ENCODE measurements around the gene BTBD2.

The BTBD2 gene

GRCh38 chr19:2011169-2011568 is 4.3 kb downstream of the BTBD2 start:
- POLR2A ChIA-PET (ENCODE audit: low non-redundant PET), result no interaction called here
- peak overlapping the region; percentile 36; the same call in 1 of the 2 replicates for H3K27ac ChIP-seq
- DNase-seq (ENCODE audit: low spot score), result no peak
- CTCF ChIA-PET, result interaction anchor here (0.6 kb wide), 2 partner anchors 32 to 60 kb away, joined by 3 read pairs; no protein-coding TSS in a partner anchor
- TF ChIP-seq CTCF (conservative IDR thresholded peaks at IDR 0.05; ENCODE audit: low read depth), result no peak

- no peak for TF ChIP-seq CTCF (conservative IDR thresholded peaks at IDR 0.05; ENCODE audit: low read depth)
- no peak overlapping the region for H3K27ac ChIP-seq
- POLR2A ChIA-PET (ENCODE audit: low non-redundant PET), result no interaction called here
- DNase-seq (ENCODE audit: low spot score), result no peak
- CTCF ChIA-PET, result interaction anchor here (0.6 kb wide), 1 partner anchor 75 kb away, joined by 6 read pairs; no protein-coding TSS in a partner anchor
Observed at GRCh38 chr19:2010135-2010668, 5.3 kb downstream of the BTBD2 start.

- ChIA-PET POLR2A (ENCODE audit: low non-redundant PET) (no interaction called here), CTCF (interaction anchor here (0.7 kb wide), 1 partner anchor 53 kb away, joined by 4 read pairs; no protein-coding TSS in a partner anchor)
- no peak for DNase-seq (ENCODE audit: low spot score)
- TF ChIP-seq CTCF (conservative IDR thresholded peaks at IDR 0.05; ENCODE audit: low read depth), result no peak
- no peak overlapping the region for H3K27ac ChIP-seq
Observed at GRCh38 chr19:2003874-2004273, 11.6 kb downstream of the BTBD2 start.

GRCh38 chr19:1999856-2000515 is 15.5 kb downstream of the BTBD2 start:
- ChIA-PET CTCF (no interaction called here), POLR2A (ENCODE audit: low non-redundant PET) (no interaction called here)
- no peak overlapping the region for H3K27ac ChIP-seq
- no peak for DNase-seq (ENCODE audit: low spot score)
- TF ChIP-seq CTCF (conservative IDR thresholded peaks at IDR 0.05; ENCODE audit: low read depth), result no peak

- no peak for DNase-seq (ENCODE audit: low spot score)
- ChIA-PET CTCF (interaction anchor here (0.6 kb wide), 1 partner anchor 13 kb away, joined by 4 read pairs; no protein-coding TSS in a partner anchor), POLR2A (ENCODE audit: low non-redundant PET) (no interaction called here)
- no peak for TF ChIP-seq CTCF (conservative IDR thresholded peaks at IDR 0.05; ENCODE audit: low read depth)
- no peak overlapping the region for H3K27ac ChIP-seq
Observed at GRCh38 chr19:1998712-1999708, 16.5 kb downstream of the BTBD2 start.

Data from RWPE1 (cell line).